CD14-positive monocyte (primary cell): ENCODE data around the gene C9orf78. TPM values are rescaled to one million over a fixed set of nuclear protein-coding genes. Genes with fewer than 3 reads are reported as not detected.

Experiments used
- DNase-seq, 3 donors: peaks; one replicate each; pipeline ENCODE4 v3.0.0-alpha.2; 2011 to 2022
- H2AFZ ChIP-seq: 2 replicates; pipeline ENCODE4 v1.6.0; 2012; ENCODE audit warnings: mild to moderate bottlenecking, low read depth, low read length, inconsistent platforms; ENCODE audit not compliant: insufficient read depth, poor library complexity, severe bottlenecking
- H3K27ac ChIP-seq, 2 donors: 1 replicate in 1 of 2; 2 replicates in 1 of 2; pipeline ENCODE4 v1.5.1; 2012 to 2013; ENCODE audit warnings: low read length in 2 of 2, control low read depth in 1 of 2, inconsistent platforms in 1 of 2, low read depth in 1 of 2, mild to moderate bottlenecking in 1 of 2
- H3K27me3 ChIP-seq, 2 donors: one replicate each; pipeline versions ENCODE4 v1.6.0 to v1.6.1; 2011 to 2013; ENCODE audit warnings: low read length in 2 of 2; ENCODE audit not compliant: control insufficient read depth in 2 of 2, insufficient read depth in 2 of 2
- H3K36me3 ChIP-seq, 2 donors: replicated peaks in 1 of 2; 1 replicate in 1 of 2; 2 replicates in 1 of 2; pipeline versions ENCODE4 v1.5.1 to v1.6.1; 2012 to 2013; ENCODE audit warnings: low read length in 2 of 2, control low read depth in 1 of 2, inconsistent platforms in 1 of 2, mild to moderate bottlenecking in 1 of 2; ENCODE audit not compliant: insufficient read depth in 2 of 2, control insufficient read depth in 1 of 2
- H3K4me1 ChIP-seq, 2 donors: 1 replicate in 1 of 2; 2 replicates in 1 of 2; pipeline versions ENCODE4 v1.5.1 to v1.6.1; 2012 to 2013; ENCODE audit warnings: low read length in 2 of 2, control low read depth in 1 of 2, inconsistent platforms in 1 of 2, mild to moderate bottlenecking in 1 of 2, moderate library complexity in 1 of 2; ENCODE audit not compliant: insufficient read depth in 2 of 2, control insufficient read depth in 1 of 2
- H3K4me2 ChIP-seq: replicated peaks from 2 replicates; pipeline ENCODE3; 2012; ENCODE audit warnings: low read length, moderate library complexity, mild to moderate bottlenecking; ENCODE audit not compliant: poor library complexity, severe bottlenecking; ENCODE audit errors: extremely low read depth
- H3K4me3 ChIP-seq, 3 experiments: fragments of 200-600 bp in 1 of 3; sonication (generic) in 1 of 3; replicated peaks in 1 of 3; 1 replicate in 2 of 3; 2 replicates in 1 of 3; pipeline ENCODE4 v1.5.1; 2011 to 2013; ENCODE audit warnings: low read length in 3 of 3, mild to moderate bottlenecking in 3 of 3, control low read depth in 2 of 3, low read depth in 2 of 3, inconsistent platforms in 1 of 3, moderate library complexity in 1 of 3
- H3K79me2 ChIP-seq: 2 replicates; pipeline ENCODE4 v1.6.0; 2012; ENCODE audit warnings: mild to moderate bottlenecking, control low read depth, inconsistent platforms, low read length, moderate library complexity; ENCODE audit not compliant: insufficient read depth
- H3K9ac ChIP-seq: 2 replicates; pipeline ENCODE4 v1.6.0; 2017; ENCODE audit warnings: low read length, mild to moderate bottlenecking; ENCODE audit not compliant: insufficient read depth, poor library complexity, severe bottlenecking
- H3K9me3 ChIP-seq, 2 donors: replicated peaks in 1 of 2; 1 replicate in 1 of 2; 2 replicates in 1 of 2; pipeline versions ENCODE4 v1.5.1 to v1.6.1; 2012 to 2013; ENCODE audit warnings: low read length in 2 of 2, control low read depth in 1 of 2; ENCODE audit not compliant: control insufficient read depth in 1 of 2, insufficient read depth in 1 of 2
- H4K20me1 ChIP-seq: 2 replicates; pipeline ENCODE4 v1.6.0; 2012; ENCODE audit warnings: mild to moderate bottlenecking, low read length, control low read depth, moderate library complexity; ENCODE audit not compliant: insufficient read depth
- H3K27ac Mint-ChIP-seq, 7 donors: one replicate each; pipeline ENCODE4 v1.8.0; 2020; ENCODE audit warnings: mild to moderate bottlenecking in 7 of 7, mixed read lengths in 7 of 7, moderate library complexity in 6 of 7, inconsistent platforms in 2 of 7
- H3K27me3 Mint-ChIP-seq, 3 donors: one replicate each; pipeline ENCODE4 v1.8.0; 2021 to 2022; ENCODE audit warnings: low read depth in 3 of 3, mild to moderate bottlenecking in 3 of 3, mixed read lengths in 3 of 3, moderate library complexity in 3 of 3, inconsistent platforms in 1 of 3
- H3K36me3 Mint-ChIP-seq, 2 donors: one replicate each; pipeline ENCODE4 v1.8.0; 2020; ENCODE audit warnings: mixed read lengths in 2 of 2, inconsistent platforms in 1 of 2, mild to moderate bottlenecking in 1 of 2
- H3K4me1 Mint-ChIP-seq: one replicate; pipeline ENCODE4 v1.8.0; 2020; ENCODE audit warnings: mild to moderate bottlenecking, mixed read lengths
- H3K4me3 Mint-ChIP-seq, 2 donors: one replicate each; pipeline ENCODE4 v1.8.0; 2020; ENCODE audit warnings: mild to moderate bottlenecking in 2 of 2, mixed read lengths in 2 of 2, moderate library complexity in 1 of 2
- H3K9me3 Mint-ChIP-seq, 7 donors: one replicate each; pipeline ENCODE4 v1.8.0; 2020 to 2022; ENCODE audit warnings: mixed read lengths in 7 of 7, mild to moderate bottlenecking in 6 of 7, moderate library complexity in 6 of 7, inconsistent platforms in 2 of 7
- WGBS: methylation state at CpG from one replicate; pipeline ENCODE4 v1.1.5; 2013; ENCODE audit warnings: missing lambda C conversion rate; ENCODE audit not compliant: insufficient coverage; 5-methylcytosine and 5-hydroxymethylcytosine counted together
- intact Hi-C, 2 donors: fragments of 100-400 bp; cut with micrococcal nuclease; formaldehyde crosslinking; loops; one replicate each; pipeline versions ENCODE4 v1.15.0 to v1.15.1; 2023
- polyA plus RNA-seq, 3 donors: library from polyadenylated mRNA; depleted of rRNA in 1 of 3; unstranded in 2 of 3; stranded (reverse) in 1 of 3; fragments of 300-500 nt in 2 of 3; fragments of >200 nt in 1 of 3; fragmentation: Illumina TruSeq in 2 of 3; gene quantifications; 1 replicate in 2 of 3; 2 replicates in 1 of 3; pipeline ENCODE4 v1.2.3, GENCODE V29; 2012 to 2021
- TF ChIP-seq, protein P1 (sequence below): fragments of 200-600 bp; IDR thresholded peaks from one replicate; pipeline ENCODE4 v1.8.0; 2022; ENCODE audit warnings: antibody characterized with exemption, mild to moderate bottlenecking

The C9orf78 gene
- polyA plus RNA-seq, 3 donors: 53.3 to 82.4 (median 65.5) TPM

DNA sequence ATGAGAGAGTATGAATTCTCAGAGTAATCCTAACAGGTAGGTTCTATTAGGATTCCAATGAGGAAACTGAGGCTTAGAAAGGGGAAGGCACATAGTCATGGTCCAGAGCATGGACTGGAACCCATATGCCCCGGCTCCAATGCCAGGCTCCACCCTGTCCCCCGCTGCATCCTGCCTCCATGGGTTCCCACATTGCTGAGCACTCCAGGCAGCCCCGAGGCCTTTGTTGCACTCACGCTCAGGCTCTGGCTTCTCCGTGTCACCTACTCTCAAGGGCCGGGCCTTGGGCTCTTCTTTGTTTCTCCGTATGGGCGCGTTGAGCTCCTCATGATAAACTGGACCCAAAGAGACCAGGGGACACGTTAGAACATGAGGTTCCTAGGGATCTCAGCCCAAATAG, 6.1 kb downstream of the C9orf78 start:
- WGBS: 98% methylated on average over 10 of the region's 10 CpGs
- H3K4me1 Mint-ChIP-seq: peaks cover 5% of the 10 kb centered on the region
- no peak overlapping the region for H3K27ac ChIP-seq
- peaks cover 3 to 6% of the 10 kb centered on the region in 2 donors for H3K4me1 ChIP-seq
- H3K4me3 ChIP-seq: no peak overlapping the region
- H3K4me2 ChIP-seq: no peak overlapping the region
- H3K4me3 Mint-ChIP-seq: no peak overlapping the region
- H3K9me3 ChIP-seq: no peaks in the 10 kb centered on the region
- no peak for DNase-seq
- TF ChIP-seq, protein P1, sequence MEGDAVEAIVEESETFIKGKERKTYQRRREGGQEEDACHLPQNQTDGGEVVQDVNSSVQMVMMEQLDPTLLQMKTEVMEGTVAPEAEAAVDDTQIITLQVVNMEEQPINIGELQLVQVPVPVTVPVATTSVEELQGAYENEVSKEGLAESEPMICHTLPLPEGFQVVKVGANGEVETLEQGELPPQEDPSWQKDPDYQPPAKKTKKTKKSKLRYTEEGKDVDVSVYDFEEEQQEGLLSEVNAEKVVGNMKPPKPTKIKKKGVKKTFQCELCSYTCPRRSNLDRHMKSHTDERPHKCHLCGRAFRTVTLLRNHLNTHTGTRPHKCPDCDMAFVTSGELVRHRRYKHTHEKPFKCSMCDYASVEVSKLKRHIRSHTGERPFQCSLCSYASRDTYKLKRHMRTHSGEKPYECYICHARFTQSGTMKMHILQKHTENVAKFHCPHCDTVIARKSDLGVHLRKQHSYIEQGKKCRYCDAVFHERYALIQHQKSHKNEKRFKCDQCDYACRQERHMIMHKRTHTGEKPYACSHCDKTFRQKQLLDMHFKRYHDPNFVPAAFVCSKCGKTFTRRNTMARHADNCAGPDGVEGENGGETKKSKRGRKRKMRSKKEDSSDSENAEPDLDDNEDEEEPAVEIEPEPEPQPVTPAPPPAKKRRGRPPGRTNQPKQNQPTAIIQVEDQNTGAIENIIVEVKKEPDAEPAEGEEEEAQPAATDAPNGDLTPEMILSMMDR: no peak
- H3K36me3 ChIP-seq: peaks cover 57 to 74% of the 10 kb centered on the region in 2 donors
- no peaks in the 10 kb centered on the region for H3K27me3 ChIP-seq
- no peak overlapping the region for H2AFZ ChIP-seq
- H3K9ac ChIP-seq: no peak overlapping the region
- no peaks in the 10 kb centered on the region for H3K9me3 Mint-ChIP-seq
- intact Hi-C loops: no loop called here
- H3K79me2 ChIP-seq: peaks cover 14% of the 10 kb centered on the region
- H3K27ac Mint-ChIP-seq: peak overlapping the region in 1 of 7 donors; percentile 4
- H3K27me3 Mint-ChIP-seq: no peaks in the 10 kb centered on the region
- H4K20me1 ChIP-seq: peaks cover 7% of the 10 kb centered on the region
- peaks cover 56 to 64% of the 10 kb centered on the region in 2 donors for H3K36me3 Mint-ChIP-seq

DNA sequence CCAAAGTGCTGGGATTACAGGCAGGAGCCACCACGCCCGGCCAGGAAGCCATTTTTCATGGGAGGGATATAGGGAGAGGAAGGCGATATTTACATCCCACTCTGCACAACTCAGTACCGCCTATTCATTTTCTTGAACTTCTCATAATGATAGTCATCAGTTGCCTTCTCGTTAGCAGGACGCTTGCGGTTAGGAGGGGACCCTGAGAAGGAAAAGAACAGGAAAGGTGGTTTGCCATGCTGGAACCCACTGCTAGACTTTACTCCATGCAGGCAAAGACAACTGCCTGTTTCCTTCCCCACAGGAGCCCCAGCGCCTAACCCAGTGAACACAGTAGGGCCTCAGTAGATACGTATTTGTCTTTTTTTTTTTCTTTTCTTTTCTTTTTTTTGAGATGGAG, 7.0 kb downstream of the C9orf78 start:
- intact Hi-C loops: no loop called here
- H3K4me1 Mint-ChIP-seq: peaks cover 1% of the 10 kb centered on the region
- no peak overlapping the region for H3K9ac ChIP-seq
- peaks cover 55 to 67% of the 10 kb centered on the region in 2 donors for H3K36me3 ChIP-seq
- 33% methylated on average over 1 of the region's 9 CpGs for WGBS
- H3K4me2 ChIP-seq: no peak overlapping the region
- no peaks in the 10 kb centered on the region for H3K9me3 Mint-ChIP-seq
- peaks cover 11% of the 10 kb centered on the region for H3K79me2 ChIP-seq
- H3K27ac ChIP-seq: no peak overlapping the region
- TF ChIP-seq, protein P1: no peak
- H3K4me1 ChIP-seq: peaks cover 2 to 5% of the 10 kb centered on the region in 2 donors
- H3K27ac Mint-ChIP-seq: peak overlapping the region in 2 of 7 donors; percentile 32 to 58
- H4K20me1 ChIP-seq: no peaks in the 10 kb centered on the region
- H3K9me3 ChIP-seq: no peaks in the 10 kb centered on the region
- H3K4me3 ChIP-seq: no peak overlapping the region
- DNase-seq: no peak
- H3K36me3 Mint-ChIP-seq: peaks cover 50 to 58% of the 10 kb centered on the region in 2 donors
- H2AFZ ChIP-seq: no peak overlapping the region
- no peaks in the 10 kb centered on the region for H3K27me3 ChIP-seq
- H3K27me3 Mint-ChIP-seq: peaks cover 0 to 1% (median 0%) of the 10 kb centered on the region in 3 donors
- H3K4me3 Mint-ChIP-seq: no peak overlapping the region
